Liver (tissue), 9 donors: Measurements from ENCODE around the gene LCP1. TPM values are rescaled to one million over a fixed set of nuclear protein-coding genes. Genes with fewer than 3 reads are reported as not detected.

Source experiments
- DNase-seq: peaks from one replicate; pipeline ENCODE4 v3.0.0-alpha.2; 2017; ENCODE audit warnings: low spot score
- H3K27ac ChIP-seq, 2 donors: one replicate each; pipeline ENCODE4 v1.7.0; 2013; ENCODE audit warnings: inconsistent platforms in 2 of 2, low read length in 2 of 2, control low read depth in 1 of 2, low read depth in 1 of 2, mild to moderate bottlenecking in 1 of 2
- H3K27me3 ChIP-seq, 4 donors: one replicate each; pipeline versions ENCODE4 v1.6.1 to v1.7.0; 2013; ENCODE audit warnings: low read length in 3 of 4, inconsistent platforms in 1 of 4, mild to moderate bottlenecking in 1 of 4, moderate library complexity in 1 of 4; ENCODE audit not compliant: control insufficient read depth in 4 of 4, insufficient read depth in 4 of 4
- H3K36me3 ChIP-seq, 4 donors: one replicate each; pipeline versions ENCODE4 v1.6.1 to v1.7.0; 2013; ENCODE audit warnings: low read length in 3 of 4, mild to moderate bottlenecking in 3 of 4, low read depth in 1 of 4, moderate library complexity in 1 of 4; ENCODE audit not compliant: control insufficient read depth in 4 of 4, insufficient read depth in 3 of 4
- H3K4me1 ChIP-seq, 4 donors: one replicate each; pipeline versions ENCODE4 v1.6.1 to v1.7.0; 2013; ENCODE audit warnings: low read length in 3 of 4, mild to moderate bottlenecking in 3 of 4, moderate library complexity in 1 of 4; ENCODE audit not compliant: control insufficient read depth in 4 of 4, insufficient read depth in 4 of 4
- H3K4me3 ChIP-seq, 3 donors: one replicate each; pipeline versions ENCODE4 v1.6.1 to v1.7.0; 2013; ENCODE audit warnings: low read length in 3 of 3, control low read depth in 1 of 3, low read depth in 1 of 3, mild to moderate bottlenecking in 1 of 3
- H3K9ac ChIP-seq, 2 donors: one replicate each; pipeline ENCODE4 v1.7.0; 2013; ENCODE audit warnings: low read length in 2 of 2, mild to moderate bottlenecking in 2 of 2, moderate library complexity in 2 of 2, control low read depth in 1 of 2, low read depth in 1 of 2
- H3K9me3 ChIP-seq, 4 donors: one replicate each; pipeline versions ENCODE4 v1.6.1 to v1.7.0; 2013; ENCODE audit warnings: low read length in 3 of 4; ENCODE audit not compliant: control insufficient read depth in 4 of 4
- ATF3 ChIP-seq: IDR thresholded peaks from 2 replicates; pipeline ENCODE4 v1.6.1; 2016; ENCODE audit warnings: antibody characterized with exemption
- CTCF ChIP-seq: fragments of 150-350 bp; IDR thresholded peaks from 2 replicates; pipeline ENCODE4 v1.5.1; 2017; ENCODE audit warnings: improper control_type of control experiment, low read depth, low read length; ENCODE audit not compliant: missing input control
- EGR1 ChIP-seq, 2 donors: IDR thresholded peaks; 2 replicates each; pipeline ENCODE4 v1.6.1; 2016 to 2018; ENCODE audit warnings: antibody characterized with exemption in 2 of 2, low read depth in 2 of 2
- FOXA1 ChIP-seq: IDR thresholded peaks from 2 replicates; pipeline ENCODE4 v1.6.1; 2016; ENCODE audit warnings: antibody characterized with exemption
- FOXA2 ChIP-seq: IDR thresholded peaks from 2 replicates; pipeline ENCODE4 v1.6.1; 2016; ENCODE audit warnings: antibody characterized with exemption
- GABPA ChIP-seq, 2 donors: IDR thresholded peaks in 1 of 2; conservative IDR thresholded peaks in 1 of 2; 2 replicates each; pipeline ENCODE4 v1.6.1; 2016; ENCODE audit warnings: antibody characterized with exemption in 2 of 2, mild to moderate bottlenecking in 1 of 2, moderate library complexity in 1 of 2
- HNF4A ChIP-seq, 2 donors: conservative IDR thresholded peaks; 2 replicates each; pipeline ENCODE4 v1.6.1; 2016; ENCODE audit warnings: antibody characterized with exemption in 2 of 2, mild to moderate bottlenecking in 2 of 2
- HNF4G ChIP-seq: IDR thresholded peaks from 2 replicates; pipeline ENCODE4 v1.6.1; 2016; ENCODE audit warnings: antibody characterized with exemption
- JUND ChIP-seq, 2 donors: IDR thresholded peaks; 2 replicates each; pipeline ENCODE4 v1.6.1; 2016; ENCODE audit warnings: antibody characterized with exemption in 2 of 2
- MAX ChIP-seq: IDR thresholded peaks from 2 replicates; pipeline ENCODE4 v1.6.1; 2016; ENCODE audit warnings: antibody characterized with exemption
- NR2F2 ChIP-seq: IDR thresholded peaks from 2 replicates; pipeline ENCODE4 v1.6.1; 2016; ENCODE audit warnings: antibody characterized with exemption
- RAD21 ChIP-seq, 2 donors: IDR thresholded peaks; 2 replicates each; pipeline ENCODE4 v1.6.1; 2016; ENCODE audit warnings: antibody characterized with exemption in 2 of 2, mild to moderate bottlenecking in 2 of 2
- REST ChIP-seq: IDR thresholded peaks from 2 replicates; pipeline ENCODE4 v1.6.1; 2016; ENCODE audit warnings: antibody characterized with exemption, mild to moderate bottlenecking
- RXRA ChIP-seq, 2 donors: IDR thresholded peaks; 2 replicates each; pipeline ENCODE4 v1.6.1; 2017 to 2018; ENCODE audit warnings: antibody characterized with exemption in 2 of 2, mild to moderate bottlenecking in 1 of 2
- SP1 ChIP-seq: IDR thresholded peaks from 2 replicates; pipeline ENCODE4 v1.6.1; 2018; ENCODE audit warnings: antibody characterized with exemption, mild to moderate bottlenecking
- TAF1 ChIP-seq: conservative IDR thresholded peaks from 2 replicates; pipeline ENCODE4 v1.6.1; 2016; ENCODE audit warnings: antibody characterized with exemption, mild to moderate bottlenecking
- ZBTB33 ChIP-seq: IDR thresholded peaks from 2 replicates; pipeline ENCODE4 v1.6.1; 2016; ENCODE audit warnings: antibody characterized with exemption
- WGBS: extraction: QIAGEN DNeasy Blood & Tissue Kit; methylation state at CpG from one replicate; pipeline ENCODE4 v1.1.7; 2013; 5-methylcytosine and 5-hydroxymethylcytosine counted together
- polyA plus RNA-seq, 2 donors: library from polyadenylated mRNA; stranded (reverse) in 1 of 2; unstranded in 1 of 2; fragments of 200-250 nt in 1 of 2; fragments of >200 nt in 1 of 2; fragmentation: Nextera tagmentation in 1 of 2; extraction: Ambion mirVana in 1 of 2; gene quantifications; one replicate each; pipeline versions ENCODE4 v1.2.1 to v1.2.3, GENCODE V29; 2013 to 2015
- total RNA-seq, 2 donors: library from RNA; depleted of rRNA; stranded (reverse); fragments of >200 nt; gene quantifications; one replicate each; pipeline ENCODE4 v1.2.3, GENCODE V29; 2014
- donor health status: healthy.
- donor health status: healthy.
- donor health status: healthy.
- donor health status: healthy.
- donor health status: healthy.

Gene LCP1
- total and polyA plus RNA-seq, 4 donors = 12.6 to 90.6 (median 36.0) TPM

- Histone ChIP-seq H3K4me1 (peaks cover 2 to 16% (median 8%) of the 10 kb centered on the region in 4 donors), H3K9me3 (no peaks in the 10 kb centered on the region), H3K9ac (no peak overlapping the region), H3K4me3 (no peak overlapping the region), H3K36me3 (no peaks in the 10 kb centered on the region), H3K27me3 (no peaks in the 10 kb centered on the region), H3K27ac (no peak overlapping the region)
- DNase-seq = no peak
- TF ChIP-seq RAD21 (IDR thresholded peaks at IDR 0.05) (no peak), HNF4A (conservative IDR thresholded peaks at IDR 0.05) (no peak), NR2F2 (no peak), RXRA (IDR thresholded peaks at IDR 0.05) (no peak), CTCF (no peak), ZBTB33 (no peak), EGR1 (IDR thresholded peaks at IDR 0.05; ENCODE audit: low read depth in 2 of 2) (no peak), FOXA1 (no peak), SP1 (no peak), HNF4G (no peak), REST (no peak), TAF1 (no peak), FOXA2 (no peak), ATF3 (no peak), JUND (IDR thresholded peaks at IDR 0.05) (no peak)
- 57% methylated on average over 4 of the region's 4 CpGs for WGBS
These were observed 75.1 kb downstream of the LCP1 start for GRCh38 chr13:46106839-46107371.

GRCh38 chr13:46104868-46105267 lies 77.1 kb downstream of the LCP1 start, which contains the start of gene CPB2:
Gene CPB2, minus strand, starts transcription at chr13:46105033. Its CDS starts 24 bp downstream, at chr13:46105009.
- Histone ChIP-seq H3K4me1 (peaks cover 2 to 20% (median 8%) of the 10 kb centered on the region in 4 donors), H3K9ac (peak within 1 kb of the TSS; percentile 79 to 99), H3K27me3 (no peaks in the 10 kb centered on the region), H3K9me3 (no peaks in the 10 kb centered on the region), H3K36me3 (no peaks in the 10 kb centered on the region), H3K4me3 (peak within 1 kb of the TSS; percentile 75 to 97 (median 91)), H3K27ac (peak within 1 kb of the TSS; percentile 75 to 97)
- WGBS = 34% methylated on average over 4 of the region's 4 CpGs
- DNase-seq = no peak
- TF ChIP-seq GABPA (IDR thresholded peaks at IDR 0.05 in 1 of 2, conservative IDR thresholded peaks at IDR 0.05 in 1 of 2) (peak in 1 of 2 donors; percentile 54), ATF3 (no peak), FOXA1 (peak; percentile 88), RXRA (IDR thresholded peaks at IDR 0.05) (peak; percentile 94 to 96), HNF4G (no peak), NR2F2 (no peak), MAX (peak; percentile 66), JUND (IDR thresholded peaks at IDR 0.05) (peak; percentile 79 to 86), TAF1 (peak; percentile 98), FOXA2 (peak; percentile 94), CTCF (no peak), SP1 (peak; percentile 93), RAD21 (IDR thresholded peaks at IDR 0.05) (peak; percentile 44 to 56), HNF4A (conservative IDR thresholded peaks at IDR 0.05) (peak; percentile 62 to 74)
